KMS-11 (cell line): Measurements from ENCODE around the gene ARHGDIA.

ENCODE experiments used
- H2AFZ ChIP-seq: fragments of 200-600 bp; sonication (generic); 2 replicates; pipeline ENCODE4 v1.6.1; 2016; ENCODE audit warnings: antibody characterized with exemption, mixed run types, low read depth
- H3K27ac ChIP-seq: fragments of 200-600 bp; sonication (generic); 2 replicates; pipeline ENCODE4 v1.6.1; 2016; ENCODE audit warnings: mild to moderate bottlenecking, mixed run types
- H3K27me3 ChIP-seq: fragments of 200-600 bp; sonication (generic); 2 replicates; pipeline ENCODE4 v1.6.1; 2017; ENCODE audit warnings: mild to moderate bottlenecking, low read depth, mixed run types, moderate library complexity; ENCODE audit not compliant: insufficient read depth
- H3K36me3 ChIP-seq: fragments of 200-600 bp; sonication (generic); 2 replicates; pipeline ENCODE4 v1.6.1; 2017; ENCODE audit warnings: mild to moderate bottlenecking, mixed run types; ENCODE audit not compliant: insufficient read depth
- H3K4me1 ChIP-seq: fragments of 200-600 bp; sonication (generic); 2 replicates; pipeline ENCODE4 v1.6.1; 2016; ENCODE audit warnings: mild to moderate bottlenecking, low read depth, mixed run types; ENCODE audit not compliant: poor library complexity, severe bottlenecking
- H3K4me2 ChIP-seq: fragments of 200-600 bp; sonication (generic); 2 replicates; pipeline ENCODE4 v1.7.0; 2016; ENCODE audit warnings: mild to moderate bottlenecking, mixed run types
- H3K4me3 ChIP-seq: fragments of 200-600 bp; sonication (generic); IDR thresholded peaks from 2 replicates; pipeline ENCODE4 v1.6.1; 2017; ENCODE audit warnings: low read depth, low read length, mixed read lengths; ENCODE audit not compliant: insufficient read depth
- H3K79me2 ChIP-seq: fragments of 200-600 bp; sonication (generic); 2 replicates; pipeline ENCODE4 v1.6.1; 2016; ENCODE audit warnings: low read depth, mixed run types; ENCODE audit not compliant: insufficient read depth
- H3K9ac ChIP-seq: fragments of 200-600 bp; sonication (generic); 2 replicates; pipeline ENCODE4 v1.6.1; 2016; ENCODE audit warnings: mild to moderate bottlenecking, mixed run types
- H4K20me1 ChIP-seq: fragments of 200-600 bp; sonication (generic); 2 replicates; pipeline ENCODE4 v1.6.1; 2016; ENCODE audit warnings: mild to moderate bottlenecking, mixed run types; ENCODE audit not compliant: insufficient read depth
- CTCF ChIP-seq: fragments of 200-600 bp; sonication (generic); conservative IDR thresholded peaks from 2 replicates; pipeline ENCODE4 v1.6.1; 2017; ENCODE audit warnings: low read depth, mild to moderate bottlenecking, antibody characterized with exemption, low read length, moderate library complexity, mixed read lengths

The ARHGDIA gene

GRCh38 chr17:81846743-81847689 lies 24.1 kb downstream of the ARHGDIA start:
- H4K20me1 ChIP-seq, result 0 out of 2 replicates have a peak, but pooled peaks cover 3% of the 10 kb centered on the region
- TF ChIP-seq CTCF, result no peak
- H3K4me3 ChIP-seq, result no peak overlapping the region
- peaks cover 18% of the 10 kb centered on the region; the same call in 1 of the 2 replicates for H3K36me3 ChIP-seq
- H3K27ac ChIP-seq, result no peak overlapping the region
- no peak overlapping the region for H3K4me2 ChIP-seq
- H3K79me2 ChIP-seq, result peaks cover 9% of the 10 kb centered on the region; the same call in 1 of the 2 replicates
- no peak overlapping the region for H3K9ac ChIP-seq
- H3K4me1 ChIP-seq, result no peaks in the 10 kb centered on the region
- H2AFZ ChIP-seq, result no peak overlapping the region
- no peaks in the 10 kb centered on the region for H3K27me3 ChIP-seq

GRCh38 chr17:81845881-81846742 lies 25.0 kb downstream of the ARHGDIA start:
- peaks cover 12% of the 10 kb centered on the region; the same call in 1 of the 2 replicates for H3K36me3 ChIP-seq
- H3K27me3 ChIP-seq, result no peaks in the 10 kb centered on the region

GRCh38 chr17:81845361-81845760 lies 25.8 kb downstream of the ARHGDIA start:
- H3K9ac ChIP-seq, result no peak overlapping the region
- TF ChIP-seq CTCF, result no peak
- H2AFZ ChIP-seq, result no peak overlapping the region
- H3K4me1 ChIP-seq, result no peaks in the 10 kb centered on the region
- peaks cover 12% of the 10 kb centered on the region; the same call in 1 of the 2 replicates for H3K36me3 ChIP-seq
- H4K20me1 ChIP-seq, result 0 out of 2 replicates have a peak, but pooled peaks cover 4% of the 10 kb centered on the region
- H3K27me3 ChIP-seq, result no peaks in the 10 kb centered on the region
- no peak overlapping the region for H3K4me3 ChIP-seq
- no peaks in the 10 kb centered on the region for H3K79me2 ChIP-seq
- H3K27ac ChIP-seq, result no peak overlapping the region
- no peak overlapping the region for H3K4me2 ChIP-seq

More at GRCh38 chr17:81845881-81846742, 25.0 kb downstream of the ARHGDIA start:
- no peak for TF ChIP-seq CTCF
- Histone ChIP-seq H3K9ac (no peak overlapping the region), H3K4me3 (no peak overlapping the region), H3K4me2 (no peak overlapping the region), H3K79me2 (0 out of 2 replicates have a peak, but pooled peaks cover under 1% of the 10 kb centered on the region), H2AFZ (no peak overlapping the region), H3K27ac (no peak overlapping the region), H3K4me1 (no peaks in the 10 kb centered on the region), H4K20me1 (0 out of 2 replicates have a peak, but pooled peaks cover 4% of the 10 kb centered on the region)

- no peak overlapping the region for H3K9ac ChIP-seq
- H3K36me3 ChIP-seq, result peaks cover 12% of the 10 kb centered on the region; the same call in 1 of the 2 replicates
- H3K27ac ChIP-seq, result no peak overlapping the region
- no peak overlapping the region for H3K4me3 ChIP-seq
- no peak overlapping the region for H2AFZ ChIP-seq
- no peaks in the 10 kb centered on the region for H3K79me2 ChIP-seq
- H3K27me3 ChIP-seq, result no peaks in the 10 kb centered on the region
- H3K4me2 ChIP-seq, result no peak overlapping the region
- no peak for TF ChIP-seq CTCF
- no peaks in the 10 kb centered on the region for H3K4me1 ChIP-seq
- H4K20me1 ChIP-seq, result 0 out of 2 replicates have a peak, but pooled peaks cover 4% of the 10 kb centered on the region
Observed at GRCh38 chr17:81844887-81845286, 26.2 kb downstream of the ARHGDIA start.
